Measurements from ENCODE around the gene TAC1. TPM values are rescaled to one million over a fixed set of nuclear protein-coding genes. Genes with fewer than 3 reads are reported as not detected.
A peak's percentile ranks its signal among the peaks of the same experiment; 100 is the strongest.

Gene TAC1, protein sequence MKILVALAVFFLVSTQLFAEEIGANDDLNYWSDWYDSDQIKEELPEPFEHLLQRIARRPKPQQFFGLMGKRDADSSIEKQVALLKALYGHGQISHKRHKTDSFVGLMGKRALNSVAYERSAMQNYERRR
- total RNA-seq = 0.36 to 0.63 TPM in 2 of 3 replicates, not detected in the other

DNA sequence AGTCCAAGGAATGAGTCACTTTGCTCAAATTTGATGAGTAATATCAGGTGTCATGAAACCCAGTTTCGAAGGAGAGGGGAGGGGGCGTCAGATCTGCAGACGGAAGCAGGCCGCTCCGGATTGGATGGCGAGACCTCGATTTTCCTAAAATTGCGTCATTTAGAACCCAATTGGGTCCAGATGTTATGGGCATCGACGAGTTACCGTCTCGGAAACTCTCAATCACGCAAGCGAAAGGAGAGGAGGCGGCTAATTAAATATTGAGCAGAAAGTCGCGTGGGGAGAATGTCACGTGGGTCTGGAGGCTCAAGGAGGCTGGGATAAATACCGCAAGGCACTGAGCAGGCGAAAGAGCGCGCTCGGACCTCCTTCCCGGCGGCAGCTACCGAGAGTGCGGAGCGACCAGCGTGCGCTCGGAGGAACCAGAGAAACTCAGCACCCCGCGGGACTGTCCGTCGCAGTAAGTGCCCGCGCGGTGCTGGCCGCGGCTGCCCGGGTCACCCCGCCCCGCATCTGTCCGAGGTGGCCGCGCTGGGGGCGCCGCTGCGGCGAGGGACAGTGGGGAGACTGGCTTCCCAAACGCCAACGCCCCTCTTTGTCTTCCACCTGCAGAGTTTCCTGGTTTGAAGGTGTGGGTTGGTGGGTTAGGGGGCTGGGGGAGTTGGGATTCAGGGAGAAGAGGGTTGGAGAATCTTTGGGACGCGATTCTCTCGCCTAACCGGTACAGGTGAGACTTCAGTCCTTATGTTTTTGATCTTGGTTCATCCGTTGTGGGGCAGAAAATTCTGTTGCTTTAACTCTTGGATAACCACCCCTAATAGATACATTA is at the start of gene TAC1:
TAC1 (plus strand) TSS at position 351 of the 829 bp plus-strand sequence. CDS start 527 bp downstream, outside the sequence.
- H3K4me3 Mint-ChIP-seq = peak within 1 kb of the TSS; percentile 61
- TF ChIP-seq, protein P1, sequence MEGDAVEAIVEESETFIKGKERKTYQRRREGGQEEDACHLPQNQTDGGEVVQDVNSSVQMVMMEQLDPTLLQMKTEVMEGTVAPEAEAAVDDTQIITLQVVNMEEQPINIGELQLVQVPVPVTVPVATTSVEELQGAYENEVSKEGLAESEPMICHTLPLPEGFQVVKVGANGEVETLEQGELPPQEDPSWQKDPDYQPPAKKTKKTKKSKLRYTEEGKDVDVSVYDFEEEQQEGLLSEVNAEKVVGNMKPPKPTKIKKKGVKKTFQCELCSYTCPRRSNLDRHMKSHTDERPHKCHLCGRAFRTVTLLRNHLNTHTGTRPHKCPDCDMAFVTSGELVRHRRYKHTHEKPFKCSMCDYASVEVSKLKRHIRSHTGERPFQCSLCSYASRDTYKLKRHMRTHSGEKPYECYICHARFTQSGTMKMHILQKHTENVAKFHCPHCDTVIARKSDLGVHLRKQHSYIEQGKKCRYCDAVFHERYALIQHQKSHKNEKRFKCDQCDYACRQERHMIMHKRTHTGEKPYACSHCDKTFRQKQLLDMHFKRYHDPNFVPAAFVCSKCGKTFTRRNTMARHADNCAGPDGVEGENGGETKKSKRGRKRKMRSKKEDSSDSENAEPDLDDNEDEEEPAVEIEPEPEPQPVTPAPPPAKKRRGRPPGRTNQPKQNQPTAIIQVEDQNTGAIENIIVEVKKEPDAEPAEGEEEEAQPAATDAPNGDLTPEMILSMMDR (IDR thresholded peaks at IDR 0.05; ENCODE audit: unreplicated experiment) = no peak
- peak in 1 of 2 experiments; percentile 39 for DNase-seq (ENCODE audit: low spot score in 2 of 2, unreplicated experiment in 2 of 2)
- H3K27me3 Mint-ChIP-seq (ENCODE audit: low read depth) = peaks cover 87% of the 10 kb centered on the region
- no peaks in the 10 kb centered on the region for H3K9me3 Mint-ChIP-seq
- peaks cover 24% of the 10 kb centered on the region for H3K4me1 Mint-ChIP-seq
- H3K27ac Mint-ChIP-seq = no peak within 1 kb of the TSS
- no peaks in the 10 kb centered on the region for H3K36me3 Mint-ChIP-seq

DNA sequence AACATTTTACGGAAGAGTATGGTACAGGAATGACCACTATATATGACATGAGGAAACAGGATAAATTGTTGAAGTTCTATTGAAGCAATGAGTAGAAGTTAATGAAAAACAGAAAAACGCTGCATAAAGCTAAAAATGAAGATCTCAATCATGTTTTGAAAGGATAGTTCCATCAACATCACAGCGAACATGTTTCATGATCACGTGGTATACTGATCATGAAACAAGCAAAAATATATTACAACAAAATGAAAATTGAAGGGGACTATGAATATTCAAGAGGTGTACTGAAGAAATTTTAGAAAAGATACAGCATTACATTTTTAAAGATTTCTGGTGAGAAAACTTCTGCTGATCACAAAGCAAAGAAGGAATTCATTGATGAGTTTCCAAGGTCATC is 45.9 kb upstream of the TAC1 start:
- peaks cover 71% of the 10 kb centered on the region for H3K27me3 Mint-ChIP-seq (ENCODE audit: low read depth)
- no peak overlapping the region for H3K4me3 Mint-ChIP-seq
- H3K36me3 Mint-ChIP-seq = no peaks in the 10 kb centered on the region
- TF ChIP-seq, protein P1 (IDR thresholded peaks at IDR 0.05; ENCODE audit: unreplicated experiment) = no peak
- no peaks in the 10 kb centered on the region for H3K4me1 Mint-ChIP-seq
- H3K27ac Mint-ChIP-seq = no peak overlapping the region
- no peak for DNase-seq (ENCODE audit: low spot score in 2 of 2, unreplicated experiment in 2 of 2)
- no peaks in the 10 kb centered on the region for H3K9me3 Mint-ChIP-seq

DNA sequence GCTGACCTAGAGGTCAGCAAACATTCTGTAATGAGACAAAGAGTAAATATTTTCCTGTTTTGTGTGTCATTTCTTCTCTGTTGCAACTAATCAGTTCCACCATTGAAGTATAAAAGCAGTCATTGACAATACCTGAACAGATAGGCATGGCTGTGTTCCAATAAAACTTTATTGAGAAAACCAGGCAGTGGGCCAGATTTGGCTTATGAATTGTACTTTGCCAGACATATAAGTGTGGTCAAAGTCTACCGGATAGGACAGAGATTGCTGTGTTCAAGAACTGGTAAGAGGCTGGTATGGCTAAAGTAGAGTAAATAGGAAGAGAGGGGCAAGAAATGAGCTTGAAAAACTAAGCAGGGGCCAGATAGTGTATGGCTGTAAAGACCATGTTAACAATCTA is 38.3 kb upstream of the TAC1 start:
- DNase-seq (ENCODE audit: low spot score in 2 of 2, unreplicated experiment in 2 of 2) = no peak
- H3K27ac Mint-ChIP-seq = no peak overlapping the region
- H3K4me1 Mint-ChIP-seq = no peaks in the 10 kb centered on the region
- peaks cover 15% of the 10 kb centered on the region for H3K27me3 Mint-ChIP-seq (ENCODE audit: low read depth)
- TF ChIP-seq, protein P1 (IDR thresholded peaks at IDR 0.05; ENCODE audit: unreplicated experiment) = no peak
- H3K9me3 Mint-ChIP-seq = peaks cover 3% of the 10 kb centered on the region
- H3K4me3 Mint-ChIP-seq = no peak overlapping the region
- no peaks in the 10 kb centered on the region for H3K36me3 Mint-ChIP-seq

DNA sequence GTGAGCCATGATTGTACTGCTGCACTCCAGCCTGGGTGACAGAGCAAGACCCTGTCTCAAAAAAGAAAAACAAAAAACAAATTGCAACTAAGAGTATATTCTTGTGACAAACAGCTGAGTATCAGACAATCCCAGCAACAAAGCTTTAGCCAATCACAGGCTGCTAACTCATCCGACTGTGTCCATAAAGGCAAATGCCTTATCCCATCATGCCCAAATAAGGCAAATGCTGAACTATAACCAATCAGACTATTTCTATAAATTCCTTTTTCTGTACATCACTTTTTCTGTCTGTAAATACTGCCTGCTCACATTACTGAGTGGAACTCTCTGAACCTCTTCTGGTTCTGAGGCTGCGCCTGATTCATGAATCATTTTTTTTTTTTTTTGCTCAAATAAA is 37.5 kb upstream of the TAC1 start:
- no peaks in the 10 kb centered on the region for H3K4me1 Mint-ChIP-seq
- H3K27me3 Mint-ChIP-seq (ENCODE audit: low read depth) = peaks cover 7% of the 10 kb centered on the region
- H3K9me3 Mint-ChIP-seq = peaks cover 3% of the 10 kb centered on the region
- H3K4me3 Mint-ChIP-seq = no peak overlapping the region
- H3K36me3 Mint-ChIP-seq = no peaks in the 10 kb centered on the region
- TF ChIP-seq, protein P1 (IDR thresholded peaks at IDR 0.05; ENCODE audit: unreplicated experiment) = no peak
- H3K27ac Mint-ChIP-seq = no peak overlapping the region
- no peak for DNase-seq (ENCODE audit: low spot score in 2 of 2, unreplicated experiment in 2 of 2)

DNA sequence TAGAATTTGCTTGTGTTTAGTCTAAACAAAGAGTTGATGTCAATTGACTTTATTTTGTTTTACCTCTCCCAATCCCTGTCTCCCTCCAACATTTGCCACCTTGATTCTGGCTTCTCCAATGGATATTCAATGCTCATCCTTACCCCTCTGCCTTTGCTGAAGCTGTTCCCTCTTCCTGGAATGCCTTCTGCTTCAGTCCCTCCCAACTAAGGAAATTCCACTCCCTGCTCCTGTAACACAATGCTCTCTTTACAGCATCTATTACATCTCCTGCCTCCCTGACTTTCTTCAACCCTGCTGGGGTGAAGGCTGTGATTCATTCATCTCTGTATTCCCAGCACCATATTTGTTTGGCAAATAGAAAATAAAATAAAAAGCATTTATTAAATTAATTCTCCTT is 34.5 kb upstream of the TAC1 start:
- DNase-seq (ENCODE audit: low spot score in 2 of 2, unreplicated experiment in 2 of 2) = no peak
- Mint-ChIP-seq H3K4me3 (no peak overlapping the region), H3K4me1 (no peaks in the 10 kb centered on the region), H3K36me3 (no peaks in the 10 kb centered on the region), H3K27ac (no peak overlapping the region), H3K27me3 (ENCODE audit: low read depth) (no peaks in the 10 kb centered on the region), H3K9me3 (peaks cover 3% of the 10 kb centered on the region)
- TF ChIP-seq, protein P1 (IDR thresholded peaks at IDR 0.05; ENCODE audit: unreplicated experiment) = no peak

Measured in mesothelial cell of epicardium (in vitro differentiated cells).